ENCODE measurements around the gene MALRD1.

MALRD1 gene

GRCh38 chr10:19048489-19048888 is at the start of gene MALRD1:
Gene MALRD1, plus strand, starts transcription at chr10:19048801. Its CDS starts 138 bp downstream, at chr10:19048939.
- peak in 2 of 3 experiments; percentile 20 to 72 for DNase-seq

- no peak for DNase-seq
Observed at GRCh38 chr10:19003341-19003740, 45.3 kb upstream of the MALRD1 start.

- DNase-seq = no peak
Observed at GRCh38 chr10:19012111-19012510, 36.5 kb upstream of the MALRD1 start.

- DNase-seq = no peak
Observed at GRCh38 chr10:19014034-19014433, 34.6 kb upstream of the MALRD1 start.

- DNase-seq = no peak
Observed at GRCh38 chr10:19014498-19014897, 34.1 kb upstream of the MALRD1 start.

GRCh38 chr10:19017116-19017890 is 31.3 kb upstream of the MALRD1 start:
- no peak for DNase-seq

- DNase-seq = no peak
Observed at GRCh38 chr10:19021162-19021561, 27.4 kb upstream of the MALRD1 start.

GRCh38 chr10:19024611-19025010 is 24.0 kb upstream of the MALRD1 start:
- DNase-seq = no peak

- no peak for DNase-seq
Observed at GRCh38 chr10:19031763-19032162, 16.8 kb upstream of the MALRD1 start.

GRCh38 chr10:19033741-19034140 is 14.9 kb upstream of the MALRD1 start:
- DNase-seq = no peak

GRCh38 chr10:19041171-19041570 is 7.4 kb upstream of the MALRD1 start:
- peak in 2 of 3 experiments; percentile 1 to 73 for DNase-seq

GRCh38 chr10:19043431-19043830 is 5.2 kb upstream of the MALRD1 start:
- DNase-seq = no peak

- DNase-seq = no peak
Observed at GRCh38 chr10:19046679-19047078, 1.9 kb upstream of the MALRD1 start.

GRCh38 chr10:19048891-19049290 is 290 bp downstream of the MALRD1 start:
- peak in 2 of 3 experiments; percentile 20 to 72 for DNase-seq

- no peak for DNase-seq
Observed at GRCh38 chr10:19049567-19049966, 966 bp downstream of the MALRD1 start.

- no peak for DNase-seq
Observed at GRCh38 chr10:19054289-19054835, 5.8 kb downstream of the MALRD1 start.

- no peak for DNase-seq
Observed at GRCh38 chr10:19058046-19058445, 9.4 kb downstream of the MALRD1 start.

- no peak for DNase-seq
Observed at GRCh38 chr10:19063986-19064385, 15.4 kb downstream of the MALRD1 start.

- no peak for DNase-seq
Observed at GRCh38 chr10:19071946-19072345, 23.3 kb downstream of the MALRD1 start.

GRCh38 chr10:19077276-19077675 is 28.7 kb downstream of the MALRD1 start:
- no peak for DNase-seq

GRCh38 chr10:19096501-19097073 is 48.0 kb downstream of the MALRD1 start:
- no peak for DNase-seq

- DNase-seq = peak in 1 of 3 experiments; percentile 3
Observed at GRCh38 chr10:19097151-19097550, 48.5 kb downstream of the MALRD1 start.

- DNase-seq = no peak
Observed at GRCh38 chr10:19098803-19099202, 50.2 kb downstream of the MALRD1 start.

- no peak for DNase-seq
Observed at GRCh38 chr10:19107406-19107805, 58.8 kb downstream of the MALRD1 start.
